DMS 273 treated with DMSO at 0.1 percent for 48 hours (cell line): ENCODE data around the gene ZDHHC14.
"Not testable (repeated sequence)": the region's sequence is repeated elsewhere in the genome, so short reads cannot be mapped to it uniquely, and the experiment has no call there.

Experiments used
- DNase-seq: peaks from one replicate; lab custom pipeline; 2025; lab: John Stamatoyannopoulos, UW

ZDHHC14 gene

DNA sequence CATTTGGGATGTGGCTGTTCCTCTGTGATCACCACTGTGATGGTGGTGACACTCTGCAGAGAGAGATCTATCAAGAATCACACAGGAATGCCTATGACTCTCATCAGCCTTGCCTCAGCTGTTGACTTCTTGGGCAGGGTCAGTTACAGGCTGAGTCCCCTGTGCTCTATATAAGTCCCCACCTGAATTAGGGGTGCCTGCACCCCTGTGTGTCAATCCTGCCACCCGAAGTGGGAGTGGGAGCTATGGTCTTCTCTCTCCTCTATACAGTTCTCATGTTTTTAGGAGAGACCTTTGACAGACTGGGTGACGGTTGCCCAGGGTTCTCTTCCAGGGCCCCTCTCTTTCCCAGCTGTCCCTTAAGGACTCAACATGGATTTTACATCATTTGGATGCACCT is 173.8 kb downstream of the ZDHHC14 start:
- no peak for DNase-seq

DNA sequence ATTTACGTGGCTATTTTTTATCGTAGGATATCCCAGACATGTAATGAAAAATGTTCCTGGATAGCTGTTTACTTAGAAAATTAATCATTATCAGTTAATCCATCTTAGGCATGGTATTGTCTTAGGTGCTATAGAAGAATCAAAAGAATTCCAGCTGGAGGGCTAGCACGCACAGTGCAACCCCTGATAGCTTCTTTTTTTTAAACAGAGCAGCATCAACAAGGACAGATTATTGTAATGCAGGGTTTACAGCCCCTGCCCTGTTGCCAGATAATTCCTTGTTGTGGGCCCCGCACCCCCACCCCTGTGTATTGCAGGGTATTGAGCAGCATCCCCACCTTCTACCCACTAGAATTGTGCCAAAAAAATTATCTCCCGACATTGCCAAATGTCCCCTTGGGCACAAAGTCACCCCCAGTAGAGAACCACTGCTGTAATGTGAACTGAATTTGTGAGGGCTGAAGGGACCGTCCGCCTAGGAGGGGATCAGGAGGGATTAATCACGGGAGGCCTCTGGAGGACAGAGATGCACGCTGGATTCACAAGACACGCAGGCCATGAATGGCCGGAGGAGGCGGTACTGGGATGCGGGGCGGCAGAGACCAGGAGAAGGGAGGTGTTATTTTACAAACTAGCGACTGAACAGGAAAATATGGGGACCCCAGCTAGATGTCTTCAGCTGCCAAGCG is 174.6 kb downstream of the ZDHHC14 start:
- DNase-seq, result no peak

DNA sequence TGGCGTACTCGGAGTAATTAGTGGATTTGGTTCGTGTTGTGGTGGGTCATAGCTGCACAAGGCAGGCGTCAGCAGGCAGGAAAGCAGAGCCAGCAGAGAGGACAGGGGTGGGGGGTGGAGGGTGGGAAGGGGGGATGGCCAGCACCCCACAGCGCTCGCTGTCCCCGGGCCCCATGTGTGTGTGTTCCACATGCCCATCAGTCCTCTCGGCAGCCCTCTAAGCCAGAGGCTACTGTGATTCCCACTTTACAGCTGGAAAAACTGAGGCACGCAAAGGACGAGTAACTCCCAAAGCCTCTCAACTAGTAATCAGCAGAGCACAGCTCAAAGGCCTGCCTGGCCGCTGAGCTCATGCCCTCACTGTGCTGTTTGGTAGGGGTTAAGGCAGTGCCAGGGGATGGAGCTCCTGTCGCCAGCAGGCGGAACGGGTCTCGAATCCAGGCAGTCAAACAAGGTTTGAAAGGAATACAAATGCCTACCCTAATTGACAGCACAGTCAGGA is 175.2 kb downstream of the ZDHHC14 start:
- no peak for DNase-seq

DNA sequence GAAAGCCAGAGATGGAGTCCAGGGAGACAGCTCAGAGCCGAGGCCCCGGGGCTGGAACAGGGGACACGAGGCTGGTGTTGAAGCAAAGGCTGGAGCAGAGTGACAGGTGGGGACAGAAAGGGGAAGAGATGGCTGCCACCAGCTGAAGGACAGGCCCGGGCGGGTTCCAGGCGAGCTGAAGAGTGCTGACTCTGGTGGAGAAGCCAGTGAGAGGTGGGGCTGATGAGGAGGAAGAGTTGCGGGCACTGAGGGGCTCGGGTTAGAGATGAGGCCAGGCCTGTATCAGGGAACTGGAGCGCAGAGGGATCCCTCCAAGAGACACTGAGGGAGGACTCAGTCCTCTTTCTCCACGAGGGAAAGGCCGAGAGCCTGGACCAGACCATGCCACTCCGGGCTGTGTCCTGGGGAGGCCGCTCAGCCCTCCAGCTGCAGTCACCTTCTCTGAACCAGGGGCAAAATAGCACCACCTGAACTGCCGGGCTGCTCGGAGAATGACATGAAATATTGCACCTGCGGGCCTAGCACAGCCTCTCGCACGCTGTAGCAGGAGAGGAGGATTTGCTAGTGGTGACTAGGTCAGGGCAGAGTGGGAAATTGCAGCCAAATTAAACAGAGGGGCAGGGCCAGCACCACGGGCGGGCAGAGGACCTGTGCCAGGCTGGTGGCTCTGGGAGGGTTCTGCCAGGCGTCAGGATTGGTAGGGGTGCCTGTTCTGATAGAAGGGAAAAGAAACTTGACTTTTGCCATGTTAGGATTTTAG is 175.9 kb downstream of the ZDHHC14 start:
- no peak for DNase-seq

DNA sequence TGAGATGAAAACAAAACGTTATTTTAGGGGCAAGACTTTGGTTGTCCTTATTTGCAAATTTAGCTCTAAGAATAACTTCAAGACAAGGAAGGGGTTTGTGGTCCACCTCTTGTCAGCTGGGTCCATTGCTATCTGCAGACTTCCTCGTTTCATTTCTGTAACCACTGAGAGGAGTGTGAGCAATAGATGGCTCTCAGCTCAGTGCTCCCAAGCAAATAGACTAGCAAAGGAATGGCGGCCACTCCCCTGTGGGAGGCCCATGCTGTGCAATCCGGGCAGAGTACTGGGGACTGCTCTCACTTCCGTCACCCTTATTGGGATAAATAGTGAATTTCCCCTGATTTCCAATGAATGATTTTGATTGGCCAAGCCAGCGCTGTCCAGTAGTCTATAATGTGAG is 176.6 kb downstream of the ZDHHC14 start:
- DNase-seq, result no peak

DNA sequence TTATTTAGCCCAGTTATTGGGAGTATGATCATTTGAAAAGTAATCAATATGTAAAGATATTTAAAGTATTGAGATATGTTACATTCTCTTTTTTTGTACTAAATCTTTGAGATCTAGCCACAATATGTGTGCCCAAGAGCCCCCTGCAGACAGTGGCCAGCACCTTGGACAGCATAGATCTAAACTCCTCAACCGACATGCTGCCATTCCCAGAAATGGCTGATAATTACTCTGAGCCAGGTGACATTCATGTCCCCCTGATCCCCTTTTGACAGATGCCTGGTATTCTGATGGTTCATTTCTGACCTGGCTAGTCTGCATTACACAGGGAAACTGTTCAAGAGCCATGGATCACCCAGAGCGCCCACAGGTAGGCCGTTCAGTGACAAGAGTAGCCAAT is 177.1 kb downstream of the ZDHHC14 start:
- DNase-seq, result no peak

DNA sequence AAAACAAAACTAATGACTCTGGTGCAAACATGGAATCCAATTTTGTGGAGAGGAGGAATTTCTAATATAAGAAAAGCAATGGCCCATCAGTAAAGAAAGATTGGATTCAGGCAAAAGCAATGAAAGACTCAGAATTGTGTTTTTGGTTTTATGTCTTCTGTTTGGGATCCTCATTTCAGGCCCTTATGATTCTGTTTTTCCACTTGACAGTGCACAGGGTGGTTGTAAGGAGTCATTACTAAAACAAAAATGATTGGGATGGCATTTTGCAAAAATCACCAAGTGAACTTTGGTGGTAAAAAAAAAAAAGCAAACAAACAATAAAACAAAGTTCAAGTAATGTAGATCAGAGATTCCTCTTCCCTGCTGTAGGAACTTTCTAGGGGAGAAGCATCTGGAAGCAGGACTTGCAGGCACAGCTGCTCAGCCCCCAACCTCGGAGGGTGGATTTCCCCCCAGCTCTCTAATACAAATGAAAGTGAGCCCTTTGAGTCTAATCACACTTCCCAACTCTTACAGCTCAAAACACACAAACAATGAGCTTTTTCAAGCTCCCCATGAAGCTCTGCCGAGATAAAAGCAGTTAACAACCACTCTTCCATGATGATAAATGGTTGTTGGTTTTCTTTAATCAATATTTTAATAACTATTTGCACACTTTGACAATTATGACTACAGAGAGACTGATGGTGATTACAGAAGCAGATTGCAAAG is 177.7 kb downstream of the ZDHHC14 start:
- no peak for DNase-seq

DNA sequence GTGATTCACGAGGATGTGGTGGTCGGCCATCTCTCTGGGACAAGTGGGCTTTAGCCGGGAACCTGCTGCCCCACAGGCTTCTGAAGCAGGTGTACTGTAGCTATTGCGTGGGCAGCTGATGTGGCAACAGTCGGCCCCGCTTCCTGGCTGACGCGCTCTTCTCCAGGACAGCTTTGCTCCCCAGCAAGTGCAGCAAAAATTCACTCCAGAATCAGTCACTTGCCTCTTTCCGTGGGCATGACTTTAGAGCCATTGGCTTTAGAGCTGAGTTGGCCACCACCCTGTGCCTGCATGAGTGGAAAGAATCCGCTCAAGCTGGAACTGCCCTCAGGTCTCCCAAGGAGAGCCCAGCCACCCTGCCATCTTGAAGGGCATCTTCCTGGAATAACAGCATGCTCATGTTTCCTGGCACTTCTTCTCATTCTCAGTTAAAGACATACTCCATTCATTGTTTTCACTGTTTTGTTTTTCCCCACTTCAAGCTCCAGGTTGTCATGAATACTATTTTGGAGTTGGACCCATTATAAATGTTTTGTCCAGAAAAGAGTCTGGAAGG is 178.3 kb downstream of the ZDHHC14 start:
- DNase-seq, result no peak

DNA sequence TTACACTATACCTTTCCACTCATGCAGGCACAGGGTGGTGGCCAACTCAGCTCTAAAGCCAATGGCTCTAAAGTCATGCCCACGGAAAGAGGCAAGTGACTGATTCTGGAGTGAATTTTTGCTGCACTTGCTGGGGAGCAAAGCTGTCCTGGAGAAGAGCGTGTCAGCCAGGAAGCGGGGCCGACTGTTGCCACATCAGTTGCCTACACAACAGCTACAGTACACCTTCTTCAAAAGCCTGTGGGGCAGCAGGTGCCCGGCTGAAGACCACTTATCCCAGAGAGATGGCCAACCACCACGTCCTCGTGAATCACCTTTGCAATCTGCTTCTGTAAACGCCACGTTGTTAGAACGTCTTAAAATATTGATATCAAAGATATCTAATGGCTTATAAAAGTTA is 179.1 kb downstream of the ZDHHC14 start:
- DNase-seq, result not testable (repeated sequence)

DNA sequence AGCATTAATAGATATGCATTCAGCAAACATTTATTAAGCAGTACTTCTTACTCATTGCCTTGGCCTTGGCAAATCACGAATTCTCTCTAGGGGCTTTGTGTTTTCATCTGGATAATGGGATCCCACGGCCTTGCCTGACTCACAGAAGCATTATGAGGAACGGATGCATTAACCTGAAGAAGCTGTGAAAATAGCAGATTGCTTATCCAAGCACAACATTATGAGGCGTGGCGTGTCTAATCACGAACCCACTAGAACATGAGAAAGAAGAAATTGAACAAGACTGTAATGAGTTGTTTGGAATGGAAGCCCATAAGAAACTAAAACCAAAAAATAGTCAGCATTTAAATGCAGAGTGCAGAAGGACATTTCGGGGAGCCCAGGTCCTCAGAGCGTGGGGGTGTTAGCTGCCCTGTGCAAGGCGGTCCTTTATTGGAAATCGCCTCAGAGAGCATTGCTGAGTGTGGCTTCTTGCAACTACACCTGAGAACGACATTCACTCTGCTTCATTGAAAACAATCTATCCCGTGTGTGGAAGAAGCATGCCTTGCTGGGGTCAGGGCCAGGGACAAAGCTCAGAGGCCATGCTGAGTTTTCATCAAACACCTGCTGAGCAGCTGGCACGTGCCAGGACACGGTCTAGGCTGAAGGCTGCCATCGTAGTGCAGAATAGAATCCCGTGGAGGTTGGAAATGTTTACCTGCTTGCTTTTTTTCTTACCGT is 179.9 kb downstream of the ZDHHC14 start:
- no peak for DNase-seq

DNA sequence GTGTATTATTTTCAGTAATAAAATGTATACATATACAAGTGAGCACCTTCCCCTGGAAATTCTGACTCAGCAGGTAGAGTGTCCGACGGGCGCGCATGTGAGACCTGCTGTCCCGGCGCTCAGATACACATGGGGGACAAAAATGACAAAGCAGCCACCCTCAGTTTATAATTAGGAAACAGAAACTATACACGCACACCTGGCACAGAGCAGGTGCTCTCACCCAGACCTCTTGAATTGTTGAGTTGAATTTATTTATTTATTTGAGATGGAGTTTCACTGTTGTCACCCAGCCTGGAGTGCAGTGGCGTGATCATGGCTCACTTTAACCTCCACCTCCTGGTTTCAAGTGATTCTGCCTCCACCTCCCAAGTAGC is 180.4 kb downstream of the ZDHHC14 start:
- DNase-seq, result no peak

DNA sequence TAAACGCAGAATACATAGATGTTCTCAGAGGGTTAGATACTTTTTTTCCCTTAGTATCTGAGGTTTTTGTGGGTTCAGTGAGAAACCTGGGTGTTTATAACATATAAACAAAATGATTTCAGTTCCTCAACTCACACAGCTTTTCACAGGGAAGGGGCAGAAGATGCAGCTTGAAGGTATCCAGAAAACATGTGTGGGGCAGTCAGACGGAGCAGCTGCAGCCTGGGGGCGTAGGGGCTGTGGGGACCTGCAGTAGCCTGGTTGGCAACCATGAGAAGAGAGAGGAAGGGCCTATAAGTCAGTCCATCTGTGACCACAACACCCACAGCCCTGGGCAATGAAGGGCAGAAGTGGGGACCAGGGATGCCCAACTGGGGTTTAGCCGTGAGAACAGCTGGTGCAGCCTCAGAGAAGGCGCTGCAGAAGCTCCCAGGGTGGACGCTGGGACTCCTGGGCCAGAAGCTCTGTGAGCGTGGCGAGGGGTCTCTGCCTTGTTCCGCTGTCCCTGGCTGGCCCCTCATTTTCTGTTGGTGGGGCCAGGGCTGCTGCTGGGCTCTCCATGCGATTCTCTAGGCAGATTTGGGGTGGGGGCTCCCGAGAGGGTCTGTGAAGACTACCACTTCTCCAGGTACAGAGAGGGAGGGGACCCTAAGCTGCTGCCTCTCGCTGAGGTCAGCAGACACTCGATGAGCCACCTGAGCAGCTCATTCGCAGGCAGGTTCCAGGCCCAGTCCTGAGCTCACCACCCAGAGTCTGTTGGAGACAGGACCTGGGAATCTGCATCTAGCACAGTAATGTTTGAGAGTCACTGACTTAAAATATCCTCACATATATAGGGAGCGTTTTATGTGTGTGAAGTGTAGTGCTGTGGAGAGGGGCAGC is 181.2 kb downstream of the ZDHHC14 start:
- no peak for DNase-seq

DNA sequence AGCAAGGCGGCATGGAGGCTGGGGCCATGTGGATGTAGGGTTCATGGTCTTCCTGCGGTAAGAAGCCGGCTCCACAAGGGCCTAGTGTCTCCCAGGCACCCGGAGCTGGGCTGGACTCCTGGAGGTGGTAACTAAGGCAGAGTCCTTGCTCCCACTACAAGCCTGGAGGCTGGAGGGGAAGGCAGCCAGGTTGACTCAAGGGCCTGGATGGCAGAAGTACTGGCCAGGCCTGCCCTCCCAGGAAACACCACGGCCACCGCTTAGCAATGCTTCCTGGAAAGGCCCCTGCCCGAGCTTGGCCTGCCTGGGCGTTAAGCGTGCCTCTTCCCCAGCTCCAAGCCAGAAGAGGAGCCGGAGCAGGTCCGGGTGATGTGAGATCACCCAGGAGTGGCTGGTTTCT is 182.0 kb downstream of the ZDHHC14 start:
- DNase-seq, result no peak

DNA sequence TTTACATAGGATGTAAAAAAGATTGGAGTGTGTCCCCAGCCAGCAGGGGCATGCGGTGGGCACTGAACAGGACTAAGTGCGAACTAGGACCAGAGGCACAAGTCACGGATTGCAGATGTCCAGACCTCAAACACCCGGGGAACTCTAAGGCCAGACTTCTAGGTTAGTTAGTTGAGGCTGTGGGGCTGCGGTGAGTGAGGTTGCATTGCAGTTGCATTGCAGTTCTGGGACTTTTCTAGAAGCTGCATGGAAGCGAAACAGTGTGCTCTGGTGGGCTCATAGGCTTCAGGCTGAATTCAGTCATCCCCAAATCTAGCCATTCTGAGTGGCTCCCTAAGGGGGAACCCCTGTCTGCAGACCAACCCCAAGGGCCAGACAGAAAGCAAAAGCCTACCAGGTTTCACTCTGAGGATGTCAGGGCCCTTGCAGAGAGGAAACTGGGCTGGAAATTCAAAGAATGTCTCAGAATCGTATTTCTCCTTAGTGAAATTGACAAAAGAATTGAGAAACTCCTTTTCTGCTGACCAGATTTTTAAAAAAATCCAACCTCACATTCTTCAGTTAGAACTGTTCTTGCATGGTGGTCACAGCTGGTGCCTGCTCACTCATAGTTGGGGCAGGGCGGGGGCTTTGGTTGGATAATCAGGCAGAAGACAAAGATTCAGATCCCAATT is 182.8 kb downstream of the ZDHHC14 start:
- DNase-seq, result no peak

DNA sequence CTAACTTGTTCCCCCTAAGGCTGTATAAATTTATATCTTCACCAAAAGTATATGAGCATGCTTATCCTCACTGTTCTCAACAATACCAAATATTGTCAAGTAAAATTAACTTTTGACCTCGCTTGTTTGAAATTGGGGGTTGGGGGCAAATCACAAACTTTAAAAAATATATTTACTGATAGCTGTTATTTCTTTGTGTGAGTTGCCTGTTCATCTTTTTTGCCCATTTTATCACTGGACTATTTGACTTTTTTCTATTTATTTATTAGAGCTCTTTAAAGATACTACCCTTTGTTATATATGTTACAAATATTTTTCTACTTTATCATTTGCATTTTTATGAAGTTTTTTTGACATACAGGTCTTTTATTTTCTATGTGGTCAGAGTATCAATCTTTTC is 187.7 kb downstream of the ZDHHC14 start:
- DNase-seq, result no peak

DNA sequence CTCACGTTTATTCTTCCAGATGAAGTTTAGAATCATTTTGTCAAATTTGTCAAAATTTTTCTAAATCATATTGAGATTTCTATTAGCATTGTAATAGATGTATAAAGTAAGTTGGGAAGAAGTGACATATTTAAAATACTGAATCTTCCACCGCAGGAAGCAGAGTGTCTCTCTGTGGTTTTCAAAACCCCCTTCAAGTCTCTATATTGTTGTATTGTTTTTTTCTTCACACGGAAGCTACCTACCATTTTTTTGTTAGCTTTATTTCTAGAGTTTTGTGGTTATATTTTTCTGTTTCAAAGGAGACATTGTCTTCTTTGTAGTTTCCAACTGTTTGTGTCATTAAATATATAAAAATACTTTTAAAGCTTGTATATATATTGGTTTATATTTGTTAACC is 188.6 kb downstream of the ZDHHC14 start:
- no peak for DNase-seq

DNA sequence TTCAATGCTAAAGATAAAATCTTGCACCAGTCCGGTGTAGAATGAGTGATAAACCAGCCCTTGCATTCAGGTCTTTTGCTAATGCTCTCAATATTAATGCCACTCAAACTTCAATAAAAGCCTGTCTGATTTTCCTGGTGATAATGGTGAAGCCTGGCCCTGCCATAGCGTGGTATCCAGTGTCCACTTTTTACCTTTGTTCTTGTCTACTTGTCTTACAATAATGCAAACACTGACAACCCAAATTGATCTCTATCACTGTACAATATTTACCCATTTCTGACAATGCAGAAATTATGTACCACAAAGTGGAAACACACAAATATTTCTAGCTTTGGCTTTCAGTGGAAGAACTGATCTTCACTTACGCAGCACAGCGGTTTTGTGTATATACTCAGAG is 189.1 kb downstream of the ZDHHC14 start:
- DNase-seq, result no peak

DNA sequence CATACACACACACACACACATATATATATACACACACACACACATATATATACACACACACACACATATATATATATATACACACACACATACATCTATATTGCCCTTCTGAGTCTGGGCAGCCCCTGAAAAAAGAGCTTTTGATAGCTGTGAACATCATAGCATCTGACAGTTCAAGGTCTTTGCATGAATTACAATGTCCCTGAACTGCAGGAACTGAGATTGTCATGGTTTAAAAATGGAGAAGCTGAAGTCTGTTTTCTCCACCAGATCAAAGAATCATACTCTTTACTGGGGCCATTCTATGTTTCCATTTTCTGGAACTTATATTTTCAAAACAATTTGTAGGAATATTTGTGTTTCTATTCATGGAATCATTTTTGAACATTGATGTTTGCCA is 189.8 kb downstream of the ZDHHC14 start:
- DNase-seq, result no peak

DNA sequence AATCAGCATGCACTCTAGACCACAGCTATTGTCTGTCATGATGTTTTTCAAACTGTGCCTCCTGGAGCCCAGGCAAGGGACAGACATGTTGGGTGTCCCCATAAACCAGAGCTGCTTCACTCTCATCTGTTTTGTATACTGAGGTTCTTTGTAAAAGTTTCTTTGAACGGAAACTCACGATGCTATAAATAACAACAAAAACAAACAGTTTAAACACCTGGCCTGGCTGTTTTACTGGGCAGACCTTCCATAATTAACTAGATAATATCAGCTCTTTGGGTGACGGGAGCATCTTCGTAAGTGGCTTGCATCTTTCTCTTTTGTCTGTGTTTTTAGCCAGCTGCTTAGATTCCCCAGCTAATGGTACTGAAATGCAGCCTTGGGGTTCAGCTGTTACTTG is 190.3 kb downstream of the ZDHHC14 start:
- DNase-seq, result no peak

DNA sequence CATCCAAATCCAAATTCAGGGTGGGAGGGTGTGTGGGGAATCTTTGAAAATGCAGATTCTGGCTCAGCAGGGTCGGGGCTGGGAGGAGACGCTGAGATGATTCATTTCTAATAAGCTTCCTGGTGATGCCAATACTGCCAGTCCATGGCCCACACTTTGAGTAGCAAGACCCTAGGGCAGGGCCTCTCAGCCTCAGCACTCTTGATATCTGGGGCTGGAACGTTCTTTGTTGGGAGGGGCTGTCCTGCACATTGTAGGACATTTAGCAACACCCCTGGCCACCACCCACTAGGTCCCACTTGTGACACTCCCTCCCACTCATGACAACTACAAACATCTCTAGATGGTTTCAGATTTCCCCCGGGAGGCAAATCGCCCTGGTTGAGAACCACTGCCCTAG is 191.0 kb downstream of the ZDHHC14 start:
- DNase-seq, result no peak
